DOHH2 (cell line): ENCODE measurements around the gene TBXA2R.

Experiments
- H3F3A ChIP-seq: fragments of 200-600 bp; sonication (generic), shearing (Covaris generic); 2 replicates; pipeline ENCODE4 v1.6.0; 2016; ENCODE audit warnings: antibody characterized with exemption, mild to moderate bottlenecking; ENCODE audit not compliant: control insufficient read depth, insufficient read depth
- H3K27ac ChIP-seq: fragments of 200-600 bp; sonication (generic); 2 replicates; pipeline ENCODE4 v1.5.1; 2014; ENCODE audit warnings: low read depth, mild to moderate bottlenecking, low read length, moderate library complexity
- H3K27me3 ChIP-seq: fragments of 200-600 bp; sonication (generic); 2 replicates; pipeline ENCODE4 v1.6.1; 2014; ENCODE audit warnings: mild to moderate bottlenecking, low read length, mixed read lengths; ENCODE audit not compliant: control insufficient read depth
- H3K36me3 ChIP-seq: fragments of 200-600 bp; sonication (generic); 2 replicates; pipeline ENCODE4 v1.6.1; 2014; ENCODE audit warnings: mild to moderate bottlenecking, low read length, moderate library complexity, mixed read lengths; ENCODE audit not compliant: control insufficient read depth
- H3K4me1 ChIP-seq: fragments of 200-600 bp; sonication (generic); 2 replicates; pipeline ENCODE4 v1.6.1; 2014; ENCODE audit warnings: mild to moderate bottlenecking, low read length, mixed read lengths; ENCODE audit not compliant: control insufficient read depth
- H3K4me2 ChIP-seq: fragments of 200-600 bp; sonication (generic); 2 replicates; pipeline ENCODE4 v1.6.0; 2014; ENCODE audit warnings: mild to moderate bottlenecking, low read length, moderate library complexity
- H3K4me3 ChIP-seq: fragments of 200-600 bp; sonication (generic); 2 replicates; pipeline ENCODE4 v1.5.1; 2014; ENCODE audit warnings: mild to moderate bottlenecking, low read length, mixed read lengths
- H3K79me2 ChIP-seq: fragments of 200-600 bp; sonication (generic); 2 replicates; pipeline ENCODE4 v1.6.1; 2014; ENCODE audit warnings: mild to moderate bottlenecking, low read length, mixed read lengths; ENCODE audit not compliant: control insufficient read depth
- H3K9me2 ChIP-seq: fragments of 200-600 bp; sonication (generic); replicated peaks from 2 replicates; pipeline ENCODE4 v1.6.1; 2014; ENCODE audit warnings: mild to moderate bottlenecking, low read length, mixed read lengths; ENCODE audit not compliant: control insufficient read depth
- H3K9me3 ChIP-seq: fragments of 200-600 bp; sonication (generic); 2 replicates; pipeline ENCODE4 v1.6.1; 2014; ENCODE audit warnings: antibody characterized with exemption, low read length, mixed read lengths; ENCODE audit not compliant: control insufficient read depth, insufficient read depth
- H4K20me1 ChIP-seq: fragments of 200-600 bp; sonication (generic); 2 replicates; pipeline ENCODE4 v1.6.0; 2014; ENCODE audit warnings: low read depth, mild to moderate bottlenecking, antibody characterized with exemption, low read length, moderate library complexity; ENCODE audit not compliant: control insufficient read depth, insufficient read depth
- CTCF ChIP-seq: fragments of 200-600 bp; sonication (generic); IDR thresholded peaks from one replicate; pipeline ENCODE4 v1.5.1; 2014; ENCODE audit warnings: antibody characterized with exemption, mild to moderate bottlenecking, low read depth, low read length; ENCODE audit not compliant: poor library complexity, severe bottlenecking
- EZH2phosphoT487 ChIP-seq: fragments of 200-600 bp; sonication (generic); IDR thresholded peaks from 2 replicates; pipeline ENCODE4 v1.6.1; 2017; ENCODE audit warnings: borderline replicate concordance, mild to moderate bottlenecking, antibody characterized with exemption, low read length, moderate library complexity, mixed read lengths

TBXA2R gene

GRCh38 chr19:3580156-3580934, 26.3 kb downstream of the TBXA2R start:
- TF ChIP-seq EZH2phosphoT487 (no peak), CTCF (no peak)
- H3F3A ChIP-seq = no peaks in the 10 kb centered on the region
- H3K9me3 ChIP-seq = no peaks in the 10 kb centered on the region
- H4K20me1 ChIP-seq = no peaks in the 10 kb centered on the region
- no peak overlapping the region for H3K27ac ChIP-seq
- H3K4me2 ChIP-seq = no peak overlapping the region
- no peaks in the 10 kb centered on the region for H3K9me2 ChIP-seq
- no peaks in the 10 kb centered on the region for H3K27me3 ChIP-seq
- no peaks in the 10 kb centered on the region for H3K79me2 ChIP-seq
- H3K4me3 ChIP-seq = no peak overlapping the region
- H3K36me3 ChIP-seq = peaks cover 7% of the 10 kb centered on the region; the same call in 1 of the 2 replicates
- H3K4me1 ChIP-seq = no peaks in the 10 kb centered on the region

GRCh38 chr19:3578390-3578789, 28.3 kb downstream of the TBXA2R start:
- H3K4me3 ChIP-seq = no peak overlapping the region
- H3K4me2 ChIP-seq = no peak overlapping the region
- H3K27ac ChIP-seq = no peak overlapping the region
- no peaks in the 10 kb centered on the region for H3K9me3 ChIP-seq
- H3K27me3 ChIP-seq = no peaks in the 10 kb centered on the region
- no peaks in the 10 kb centered on the region for H3K9me2 ChIP-seq
- TF ChIP-seq CTCF = no peak
- no peak for TF ChIP-seq EZH2phosphoT487
- H3K79me2 ChIP-seq = peaks cover 2% of the 10 kb centered on the region
- H3K36me3 ChIP-seq = peaks cover 16% of the 10 kb centered on the region
- no peaks in the 10 kb centered on the region for H3F3A ChIP-seq
- peaks cover 3% of the 10 kb centered on the region for H3K4me1 ChIP-seq
- H4K20me1 ChIP-seq = no peaks in the 10 kb centered on the region; the same call in 1 of the 2 replicates

- H3K4me3 ChIP-seq = no peak overlapping the region
- H3K4me2 ChIP-seq = no peak overlapping the region
- H3K36me3 ChIP-seq = peaks cover 16% of the 10 kb centered on the region
- H3K79me2 ChIP-seq = peaks cover 6% of the 10 kb centered on the region
- peaks cover 5% of the 10 kb centered on the region for H3K4me1 ChIP-seq
- H3K9me3 ChIP-seq = no peaks in the 10 kb centered on the region
- no peak for TF ChIP-seq CTCF
- no peak for TF ChIP-seq EZH2phosphoT487
- H3K27ac ChIP-seq = no peak overlapping the region
- no peaks in the 10 kb centered on the region for H3F3A ChIP-seq
- H4K20me1 ChIP-seq = no peaks in the 10 kb centered on the region; the same call in 1 of the 2 replicates
- H3K27me3 ChIP-seq = no peaks in the 10 kb centered on the region
- no peaks in the 10 kb centered on the region for H3K9me2 ChIP-seq
These were observed 28.8 kb downstream of the TBXA2R start for GRCh38 chr19:3577723-3578344.
